Activated CD4-positive, alpha-beta memory T cell treated with anti-CD3 and anti-CD28 coated beads for 36 hours (primary cell): Measurements from ENCODE around the gene PROC. TPM values are rescaled to one million over a fixed set of nuclear protein-coding genes. Genes with fewer than 3 reads are reported as not detected.

Experiments
- CTCF ChIA-PET: fragments of 350-600 bp; sonication (Branson Sonifier 250); formaldehyde crosslinking; loops from one replicate; lab custom pipeline; 2021; ENCODE audit warnings: antibody characterized with exemption, inconsistent platforms; lab: Charles Lee
- POLR2A ChIA-PET: fragments of 350-600 bp; sonication (Branson Sonifier 250); formaldehyde crosslinking; loops from one replicate; lab custom pipeline; 2021; ENCODE audit warnings: antibody characterized with exemption; lab: Charles Lee
- DNase-seq: peaks from one replicate; pipeline ENCODE4 v3.0.0-alpha.2; 2020
- H3K27ac Mint-ChIP-seq: one replicate; pipeline ENCODE4 v1.8.0; 2021; ENCODE audit warnings: mixed read lengths
- H3K27me3 Mint-ChIP-seq: one replicate; pipeline ENCODE4 v1.8.0; 2021; ENCODE audit warnings: mixed read lengths
- H3K36me3 Mint-ChIP-seq: one replicate; pipeline ENCODE4 v1.8.0; 2021; ENCODE audit warnings: mixed read lengths
- H3K4me1 Mint-ChIP-seq: one replicate; pipeline ENCODE4 v1.8.0; 2021; ENCODE audit warnings: low read depth, mixed read lengths
- H3K4me3 Mint-ChIP-seq: one replicate; pipeline ENCODE4 v1.8.0; 2021; ENCODE audit warnings: mild to moderate bottlenecking, mixed read lengths
- H3K9me3 Mint-ChIP-seq: one replicate; pipeline ENCODE4 v1.8.0; 2021; ENCODE audit warnings: mixed read lengths
- intact Hi-C: fragments of 100-400 bp; cut with micrococcal nuclease; formaldehyde crosslinking; loops from one replicate; pipeline ENCODE4 v1.15.1; 2023
- microRNA-seq: library from miRNA; unstranded; fragments of <30 nt; microRNA quantifications from one replicate; pipeline ENCODE4 v1.2.0, GENCODE V29; 2022; ENCODE audit warnings: borderline number of aligned reads, borderline microRNAs expressed, borderline replicate concordance
- total RNA-seq, 2 experiments: library from RNA; stranded (reverse); gene quantifications; one replicate each; pipeline ENCODE4 v1.2.3, GENCODE V29; 2021

Gene PROC
- total RNA-seq, 2 experiments from 2014 or later = not detected

DNA sequence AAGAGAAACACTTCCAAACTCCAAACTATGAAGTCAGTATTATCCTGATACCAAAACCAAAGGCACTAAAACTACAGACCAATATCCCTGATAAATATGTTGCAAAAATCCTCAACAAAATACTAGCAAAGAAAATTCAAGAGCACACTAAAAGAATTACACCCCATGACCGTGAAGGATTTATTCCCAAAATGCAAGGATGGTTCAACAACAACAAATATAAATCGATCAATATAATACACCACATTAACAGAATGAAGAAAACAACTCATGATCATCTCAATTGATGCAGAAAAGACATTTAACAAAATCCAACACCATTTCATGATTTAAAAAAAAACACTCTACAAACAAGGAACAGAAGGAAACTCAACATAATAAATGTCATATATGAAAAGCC lies 57.6 kb downstream of the PROC start:
- Mint-ChIP-seq H3K36me3 (peaks cover 8% of the 10 kb centered on the region), H3K27ac (no peak overlapping the region), H3K9me3 (peaks cover 8% of the 10 kb centered on the region), H3K4me1 (no peaks in the 10 kb centered on the region), H3K27me3 (no peaks in the 10 kb centered on the region), H3K4me3 (no peak overlapping the region)
- DNase-seq = no peak
- POLR2A ChIA-PET = no interaction called here
- CTCF ChIA-PET = interaction anchor here (1.0 to 1.3 kb wide), 2 partner anchors 40 to 110 kb away, joined by 4 read pairs; no protein-coding TSS in a partner anchor
- intact Hi-C loops = no loop called here

Small RNA genes within 50 kb of the gene (microRNA-seq; reads per million reads assigned to microRNA genes)
- gene MIR4783 = not detected

Other genes with a start within 250 kb of the PROC start
- not detected for gene CYP27C1, start 198.1 kb upstream of the PROC start, total RNA-seq
- gene ERCC3, start 124.3 kb upstream of the PROC start, total RNA-seq = 10 to 100 TPM; 46.1 to 47.3 TPM
- 10 to 100 TPM; 33.4 to 34.9 TPM for gene MAP3K2, start 30.5 kb upstream of the PROC start, total RNA-seq
- gene IWS1, start 108.1 kb downstream of the PROC start, total RNA-seq = 10 to 100 TPM; 57.0 to 57.1 TPM
- gene MYO7B, start 117.3 kb downstream of the PROC start, total RNA-seq = under 1 TPM; 0.14 to 0.58 TPM
- not detected for gene GPR17, start 227.7 kb downstream of the PROC start, total RNA-seq